Ishikawa (cell line): ENCODE data around the gene ARIH1.

Experiments used
- CEBPB ChIP-seq: IDR thresholded peaks from 2 replicates; pipeline ENCODE4 v1.6.1; 2012
- CREB1 ChIP-seq: IDR thresholded peaks from 2 replicates; pipeline ENCODE4 v1.6.1; 2012; ENCODE audit warnings: low read depth
- EGR1 ChIP-seq: IDR thresholded peaks from 2 replicates; pipeline ENCODE4 v1.6.1; 2012
- EP300 ChIP-seq: IDR thresholded peaks from 2 replicates; pipeline ENCODE4 v1.6.1; 2012; ENCODE audit warnings: borderline replicate concordance
- FOXM1 ChIP-seq: IDR thresholded peaks from 2 replicates; pipeline ENCODE4 v1.6.1; 2012; ENCODE audit warnings: low read depth, borderline replicate concordance
- MAX ChIP-seq: IDR thresholded peaks from 2 replicates; pipeline ENCODE4 v1.6.1; 2012
- NFIC ChIP-seq: IDR thresholded peaks from 2 replicates; pipeline ENCODE4 v1.6.1; 2012
- REST ChIP-seq: IDR thresholded peaks from 2 replicates; pipeline ENCODE4 v1.6.1; 2012; ENCODE audit warnings: low read depth, mild to moderate bottlenecking
- TAF1 ChIP-seq: IDR thresholded peaks from 2 replicates; pipeline ENCODE4 v1.6.1; 2012; ENCODE audit warnings: low read depth, mild to moderate bottlenecking
- TCF12 ChIP-seq: IDR thresholded peaks from 2 replicates; pipeline ENCODE4 v1.6.1; 2012; ENCODE audit warnings: low read depth
- TEAD4 ChIP-seq: IDR thresholded peaks from 2 replicates; pipeline ENCODE4 v1.6.1; 2012
- YY1 ChIP-seq: IDR thresholded peaks from 2 replicates; pipeline ENCODE4 v1.6.1; 2012; ENCODE audit warnings: low read depth
- ZBTB7A ChIP-seq: IDR thresholded peaks from 2 replicates; pipeline ENCODE4 v1.6.1; 2012; ENCODE audit warnings: low read depth
- TF ChIP-seq, protein P1 (sequence below): IDR thresholded peaks from 2 replicates; pipeline ENCODE4 v1.6.1; 2012

The ARIH1 gene

GRCh38 chr15:72496783-72497182, 22.7 kb downstream of the ARIH1 start:
- TF ChIP-seq NFIC (no peak), TEAD4 (no peak), ZBTB7A (no peak), FOXM1 (no peak), EGR1 (no peak), REST (no peak)
- TF ChIP-seq, protein P1, sequence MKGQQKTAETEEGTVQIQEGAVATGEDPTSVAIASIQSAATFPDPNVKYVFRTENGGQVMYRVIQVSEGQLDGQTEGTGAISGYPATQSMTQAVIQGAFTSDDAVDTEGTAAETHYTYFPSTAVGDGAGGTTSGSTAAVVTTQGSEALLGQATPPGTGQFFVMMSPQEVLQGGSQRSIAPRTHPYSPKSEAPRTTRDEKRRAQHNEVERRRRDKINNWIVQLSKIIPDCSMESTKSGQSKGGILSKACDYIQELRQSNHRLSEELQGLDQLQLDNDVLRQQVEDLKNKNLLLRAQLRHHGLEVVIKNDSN = no peak

- TF ChIP-seq TEAD4 = no peak
- no peak for TF ChIP-seq REST
- TF ChIP-seq NFIC = no peak
- TF ChIP-seq YY1 = no peak
- no peak for TF ChIP-seq MAX
- TF ChIP-seq FOXM1 = no peak
- no peak for TF ChIP-seq TAF1
- TF ChIP-seq, protein P1 = no peak
- no peak for TF ChIP-seq ZBTB7A
- TF ChIP-seq EGR1 = no peak
- no peak for TF ChIP-seq TCF12
- no peak for TF ChIP-seq EP300
Measured at GRCh38 chr15:72497402-72497801, 23.3 kb downstream of the ARIH1 start.

GRCh38 chr15:72502220-72502809, 28.2 kb downstream of the ARIH1 start:
- no peak for TF ChIP-seq TCF12
- TF ChIP-seq CREB1 = no peak

- TF ChIP-seq EP300 = no peak
- no peak for TF ChIP-seq REST
Measured at GRCh38 chr15:72503147-72503546, 29.0 kb downstream of the ARIH1 start.

- no peak for TF ChIP-seq EGR1
- TF ChIP-seq CEBPB = no peak
- no peak for TF ChIP-seq FOXM1
Measured at GRCh38 chr15:72507402-72508092, 33.4 kb downstream of the ARIH1 start.

GRCh38 chr15:72509484-72509883, 35.4 kb downstream of the ARIH1 start:
- TF ChIP-seq FOXM1 (no peak), NFIC (no peak), CREB1 (no peak), CEBPB (no peak), YY1 (no peak)
- TF ChIP-seq, protein P1 = no peak
